ENCODE measurements around the gene RSPH10B. TPM values are rescaled to one million over a fixed set of nuclear protein-coding genes. Genes with fewer than 3 reads are reported as not detected.
"Not testable (repeated sequence)": the region's sequence is repeated elsewhere in the genome, so short reads cannot be mapped to it uniquely, and the experiment has no call there.

The RSPH10B gene
- total RNA-seq = not detected in 2 replicates
- long read RNA-seq = 0 reads

DNA sequence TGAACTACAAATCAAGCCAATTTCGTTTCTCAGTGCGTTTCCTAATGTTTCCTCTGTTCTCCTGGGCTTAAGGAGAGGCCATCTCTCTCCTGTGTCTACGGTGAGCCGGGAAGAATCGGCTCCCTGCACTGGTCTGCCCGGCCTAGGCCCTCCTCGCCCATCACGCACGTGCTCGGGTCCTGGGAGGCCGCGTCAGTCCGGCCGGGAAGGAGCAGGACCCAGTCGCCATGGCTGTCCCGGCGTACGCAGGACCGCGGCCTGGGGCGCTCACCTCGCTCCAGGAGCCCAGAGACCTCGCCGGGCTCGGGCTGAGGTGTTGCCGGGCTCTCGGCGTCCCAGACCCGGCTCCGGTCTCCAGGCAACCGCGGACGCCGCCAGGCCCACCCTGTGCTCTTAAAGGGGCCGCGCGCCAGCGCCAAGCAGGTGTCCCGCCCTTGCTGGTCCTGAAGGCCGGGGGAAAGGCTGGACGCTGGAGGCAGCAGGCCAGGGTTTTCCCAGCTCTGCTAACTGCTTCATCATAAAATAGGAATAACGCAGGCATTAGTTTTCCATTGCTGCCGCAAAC lies at the start of gene RSPH10B:
RSPH10B (minus strand) TSS at position 343 of the 565 bp plus-strand sequence. CDS start 3,573 bp downstream, outside the sequence.
- not testable (repeated sequence) for DNase-seq (ENCODE audit: extremely low spot score, unreplicated experiment); H3K36me3 Mint-ChIP-seq (ENCODE audit: unreplicated experiment); H3K27ac Mint-ChIP-seq (ENCODE audit: unreplicated experiment); H3K4me3 Mint-ChIP-seq (ENCODE audit: unreplicated experiment); H3K4me1 Mint-ChIP-seq (ENCODE audit: unreplicated experiment); H3K9me3 Mint-ChIP-seq (ENCODE audit: unreplicated experiment); H3K27me3 Mint-ChIP-seq (ENCODE audit: unreplicated experiment)

DNA sequence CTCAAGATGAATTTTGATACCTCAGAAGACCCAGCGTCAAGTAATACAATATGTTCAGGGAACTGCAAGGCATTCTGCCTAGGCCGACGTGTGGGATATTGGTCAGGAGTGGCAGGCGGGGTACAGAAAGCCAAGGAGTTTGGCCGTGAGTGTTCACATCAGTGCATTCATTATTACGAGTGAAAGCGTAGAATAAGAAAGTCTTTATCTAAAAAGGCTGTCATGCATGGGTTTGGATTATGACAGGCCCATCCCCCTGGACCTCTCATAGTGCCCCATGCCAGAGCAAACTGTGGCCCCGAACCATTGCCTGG lies 46.1 kb upstream of the RSPH10B start:
- no peak for DNase-seq (ENCODE audit: extremely low spot score, unreplicated experiment)
- H3K4me3 Mint-ChIP-seq (ENCODE audit: unreplicated experiment) = no peak overlapping the region
- peaks cover 32% of the 10 kb centered on the region for H3K4me1 Mint-ChIP-seq (ENCODE audit: unreplicated experiment)
- TF ChIP-seq, protein P1, sequence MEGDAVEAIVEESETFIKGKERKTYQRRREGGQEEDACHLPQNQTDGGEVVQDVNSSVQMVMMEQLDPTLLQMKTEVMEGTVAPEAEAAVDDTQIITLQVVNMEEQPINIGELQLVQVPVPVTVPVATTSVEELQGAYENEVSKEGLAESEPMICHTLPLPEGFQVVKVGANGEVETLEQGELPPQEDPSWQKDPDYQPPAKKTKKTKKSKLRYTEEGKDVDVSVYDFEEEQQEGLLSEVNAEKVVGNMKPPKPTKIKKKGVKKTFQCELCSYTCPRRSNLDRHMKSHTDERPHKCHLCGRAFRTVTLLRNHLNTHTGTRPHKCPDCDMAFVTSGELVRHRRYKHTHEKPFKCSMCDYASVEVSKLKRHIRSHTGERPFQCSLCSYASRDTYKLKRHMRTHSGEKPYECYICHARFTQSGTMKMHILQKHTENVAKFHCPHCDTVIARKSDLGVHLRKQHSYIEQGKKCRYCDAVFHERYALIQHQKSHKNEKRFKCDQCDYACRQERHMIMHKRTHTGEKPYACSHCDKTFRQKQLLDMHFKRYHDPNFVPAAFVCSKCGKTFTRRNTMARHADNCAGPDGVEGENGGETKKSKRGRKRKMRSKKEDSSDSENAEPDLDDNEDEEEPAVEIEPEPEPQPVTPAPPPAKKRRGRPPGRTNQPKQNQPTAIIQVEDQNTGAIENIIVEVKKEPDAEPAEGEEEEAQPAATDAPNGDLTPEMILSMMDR (IDR thresholded peaks at IDR 0.05) = no peak
- H3K27me3 Mint-ChIP-seq (ENCODE audit: unreplicated experiment) = no peaks in the 10 kb centered on the region
- peaks cover 42% of the 10 kb centered on the region for H3K36me3 Mint-ChIP-seq (ENCODE audit: unreplicated experiment)
- H3K27ac Mint-ChIP-seq (ENCODE audit: unreplicated experiment) = peak overlapping the region; percentile 99
- no peaks in the 10 kb centered on the region for H3K9me3 Mint-ChIP-seq (ENCODE audit: unreplicated experiment)

DNA sequence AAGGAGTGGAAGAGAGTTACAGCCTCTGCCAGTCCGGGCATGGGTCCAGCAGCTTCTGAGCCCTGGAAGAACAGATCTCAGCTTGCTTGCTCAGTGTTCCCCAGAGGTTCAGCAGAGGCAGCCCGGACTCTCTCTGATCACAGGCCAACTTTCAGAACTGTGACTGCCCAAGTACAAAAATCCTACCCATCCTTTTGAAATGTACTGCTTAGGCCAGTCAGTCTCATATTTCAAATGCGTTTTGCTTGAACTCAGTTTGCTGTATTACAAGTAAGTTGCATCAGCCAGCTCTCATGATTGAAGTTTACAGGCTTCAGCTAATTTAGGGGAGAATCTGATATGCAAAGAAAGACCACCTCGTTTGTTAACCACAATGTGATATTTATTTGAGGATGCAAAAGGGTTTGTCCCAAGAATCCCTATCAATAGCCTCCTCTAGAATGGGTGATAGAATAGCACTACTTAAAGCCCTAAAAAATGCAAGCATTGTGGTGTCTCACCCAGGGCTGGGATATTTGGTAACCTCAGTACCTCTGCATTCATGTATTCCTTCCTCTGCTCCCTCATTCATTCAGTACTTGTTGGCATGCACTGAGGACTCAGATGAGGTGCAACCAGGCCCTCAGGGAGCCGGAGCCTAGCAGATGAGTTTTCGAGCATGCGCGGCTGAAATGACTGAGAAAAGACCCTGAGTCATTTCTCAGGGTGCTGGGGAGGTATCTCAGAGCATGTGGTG lies 45.6 kb upstream of the RSPH10B start:
- Mint-ChIP-seq H3K4me3 (ENCODE audit: unreplicated experiment) (no peak overlapping the region), H3K4me1 (ENCODE audit: unreplicated experiment) (peaks cover 34% of the 10 kb centered on the region), H3K27me3 (ENCODE audit: unreplicated experiment) (no peaks in the 10 kb centered on the region), H3K9me3 (ENCODE audit: unreplicated experiment) (no peaks in the 10 kb centered on the region), H3K27ac (ENCODE audit: unreplicated experiment) (peak overlapping the region; percentile 99), H3K36me3 (ENCODE audit: unreplicated experiment) (peaks cover 40% of the 10 kb centered on the region)
- TF ChIP-seq, protein P1 (IDR thresholded peaks at IDR 0.05) = no peak
- DNase-seq (ENCODE audit: extremely low spot score, unreplicated experiment) = peak; percentile 93

DNA sequence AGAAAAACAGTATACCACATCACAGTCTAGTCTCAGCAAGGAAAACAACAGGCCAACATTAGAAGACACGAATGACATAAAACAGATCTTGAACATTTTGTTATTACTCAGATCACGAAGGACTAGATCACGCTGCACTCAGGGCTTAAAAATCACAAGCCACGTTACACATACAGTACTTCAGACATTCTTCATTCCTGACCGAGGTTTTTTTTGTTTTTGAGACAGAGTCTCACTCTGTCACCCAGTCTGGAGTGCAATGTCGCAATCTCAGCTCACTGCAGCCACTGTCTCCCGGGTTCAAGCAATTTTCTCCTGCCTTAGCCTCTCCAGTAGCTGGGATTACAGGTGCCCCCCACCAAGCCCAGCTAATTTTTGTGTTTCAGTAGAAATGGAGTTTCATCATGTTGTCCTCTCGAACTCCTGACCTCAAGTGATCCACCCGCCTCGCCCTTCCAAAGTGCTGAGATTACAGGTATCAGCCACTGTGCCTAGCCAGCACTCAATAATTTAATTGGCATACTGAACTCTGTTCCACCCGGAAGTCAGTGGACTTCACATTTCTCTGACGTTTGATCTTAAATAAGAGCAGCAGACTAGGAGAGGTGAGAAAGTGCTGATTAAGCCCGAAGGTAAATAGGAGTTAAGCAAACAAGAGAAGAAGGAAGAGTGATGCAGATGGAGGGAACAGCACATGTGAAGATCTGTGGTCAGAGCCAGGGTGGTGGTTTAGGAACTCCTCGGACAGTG lies 42.0 kb upstream of the RSPH10B start:
- Mint-ChIP-seq H3K36me3 (ENCODE audit: unreplicated experiment) (peaks cover 26% of the 10 kb centered on the region), H3K4me3 (ENCODE audit: unreplicated experiment) (no peak overlapping the region), H3K9me3 (ENCODE audit: unreplicated experiment) (no peaks in the 10 kb centered on the region), H3K27ac (ENCODE audit: unreplicated experiment) (peak overlapping the region; percentile 51), H3K4me1 (ENCODE audit: unreplicated experiment) (peaks cover 53% of the 10 kb centered on the region), H3K27me3 (ENCODE audit: unreplicated experiment) (no peaks in the 10 kb centered on the region)
- no peak for DNase-seq (ENCODE audit: extremely low spot score, unreplicated experiment)
- TF ChIP-seq, protein P1 (IDR thresholded peaks at IDR 0.05) = no peak

DNA sequence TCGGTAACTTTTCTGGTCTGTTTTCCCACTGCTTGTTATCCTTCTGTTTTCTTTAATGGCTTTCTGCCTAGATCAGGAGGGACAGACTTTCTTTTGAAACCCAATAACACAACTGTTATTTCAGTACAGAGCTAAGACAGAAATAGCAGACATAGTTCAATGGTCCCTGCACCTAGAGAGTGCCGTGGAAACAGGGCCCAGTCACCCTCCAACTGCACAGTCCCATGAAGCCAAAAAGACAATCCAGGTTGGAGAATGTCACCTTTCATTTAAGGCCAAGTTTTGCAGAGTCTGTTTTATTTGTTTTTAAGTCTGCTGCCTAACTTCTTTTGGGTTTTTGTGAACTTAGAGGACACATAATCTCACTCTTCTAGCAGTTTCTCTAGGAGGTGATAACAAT lies 41.1 kb upstream of the RSPH10B start:
- H3K9me3 Mint-ChIP-seq (ENCODE audit: unreplicated experiment) = no peaks in the 10 kb centered on the region
- no peak overlapping the region for H3K27ac Mint-ChIP-seq (ENCODE audit: unreplicated experiment)
- H3K4me3 Mint-ChIP-seq (ENCODE audit: unreplicated experiment) = no peak overlapping the region
- TF ChIP-seq, protein P1 (IDR thresholded peaks at IDR 0.05) = no peak
- peaks cover 19% of the 10 kb centered on the region for H3K36me3 Mint-ChIP-seq (ENCODE audit: unreplicated experiment)
- H3K27me3 Mint-ChIP-seq (ENCODE audit: unreplicated experiment) = no peaks in the 10 kb centered on the region
- no peak for DNase-seq (ENCODE audit: extremely low spot score, unreplicated experiment)
- peaks cover 53% of the 10 kb centered on the region for H3K4me1 Mint-ChIP-seq (ENCODE audit: unreplicated experiment)

DNA sequence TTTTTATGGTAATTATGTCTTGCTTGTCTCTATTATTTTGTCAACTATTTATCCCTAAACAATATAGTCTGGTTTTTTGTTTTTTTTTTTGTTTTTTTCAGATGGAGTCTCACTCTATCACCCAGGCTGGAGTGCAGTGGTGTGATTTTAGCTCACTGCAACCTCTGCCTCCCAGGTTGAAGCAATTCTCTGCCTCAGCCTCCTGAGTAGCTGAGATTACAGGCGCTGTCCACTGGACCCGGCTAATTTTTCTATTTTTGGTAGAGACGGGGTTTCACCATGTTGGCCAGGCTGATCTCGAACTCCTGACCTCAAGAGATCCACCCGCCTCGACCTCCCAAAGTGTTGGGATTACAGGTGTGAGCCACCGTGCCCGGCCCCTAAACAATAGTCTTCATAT lies 39.9 kb upstream of the RSPH10B start:
- peak overlapping the region; percentile 89 for H3K27ac Mint-ChIP-seq (ENCODE audit: unreplicated experiment)
- not testable (repeated sequence) for H3K9me3 Mint-ChIP-seq (ENCODE audit: unreplicated experiment); DNase-seq (ENCODE audit: extremely low spot score, unreplicated experiment)

More for the DNA sequence above, 39.9 kb upstream of the RSPH10B start:
- not testable (repeated sequence) for H3K27me3 Mint-ChIP-seq (ENCODE audit: unreplicated experiment)
- H3K36me3 Mint-ChIP-seq (ENCODE audit: unreplicated experiment) = peaks cover 17% of the 10 kb centered on the region
- H3K4me3 Mint-ChIP-seq (ENCODE audit: unreplicated experiment) = peak overlapping the region; percentile 85
- H3K4me1 Mint-ChIP-seq (ENCODE audit: unreplicated experiment) = peaks cover 41% of the 10 kb centered on the region
